SK-N-MC (cell line): Measurements from ENCODE around the gene CDH15.

Source experiments
- EZH2 ChIP-seq: fragments of 200-600 bp; sonication (generic); IDR thresholded peaks from one replicate; pipeline ENCODE4 v1.6.1; 2017; ENCODE audit warnings: antibody characterized with exemption
- POLR2AphosphoS5 ChIP-seq: IDR thresholded peaks from 2 replicates; pipeline ENCODE4 v1.6.1; 2012; ENCODE audit warnings: mild to moderate bottlenecking, low read depth, low read length, borderline replicate concordance

DNA sequence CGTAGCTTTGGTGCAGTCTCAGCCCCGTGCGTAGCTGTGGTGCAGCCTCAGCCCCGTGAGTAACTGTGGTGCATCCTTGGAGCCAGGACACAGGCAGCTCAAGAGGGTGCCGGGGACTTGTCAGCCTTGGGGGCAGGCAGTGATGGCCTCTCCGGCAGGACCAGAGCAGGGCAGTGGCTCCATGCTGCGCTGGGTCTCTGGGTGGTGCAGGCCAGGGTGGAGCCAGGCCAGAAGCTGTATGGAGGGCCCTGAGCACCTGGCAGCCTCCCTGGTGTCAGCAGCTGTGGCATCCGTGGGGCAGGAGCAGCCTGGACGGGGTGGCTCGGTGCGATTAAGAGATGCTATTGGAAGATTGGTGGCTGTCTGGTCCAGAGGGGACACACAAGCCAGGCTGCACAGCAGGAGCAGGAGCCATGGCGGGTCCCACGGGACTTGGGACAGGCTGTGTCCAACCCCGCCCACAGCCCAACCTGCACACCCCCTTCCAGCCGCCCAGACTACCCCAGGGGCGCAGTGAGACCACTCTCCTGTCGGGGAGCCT lies 28.3 kb upstream of the CDH15 start:
- TF ChIP-seq EZH2 (no peak), POLR2AphosphoS5 (no peak)
